Brain microvascular endothelial cell (primary cell): Measurements from ENCODE around the gene TRPV2.
"Not testable (repeated sequence)": the region's sequence is repeated elsewhere in the genome, so short reads cannot be mapped to it uniquely, and the experiment has no call there.

Experiments
- DNase-seq: peaks from one replicate; pipeline ENCODE4 v3.0.0-alpha.2; 2020
- H3K27ac ChIP-seq: fragments of 250-450 bp; sonication (Bioruptor Pico); 2 replicates; pipeline ENCODE4 v1.5.1; 2020; ENCODE audit warnings: mild to moderate bottlenecking, moderate library complexity
- H3K27me3 ChIP-seq: fragments of 250-450 bp; sonication (Bioruptor Pico); replicated peaks from 2 replicates; pipeline ENCODE4 v1.5.1; 2020; ENCODE audit warnings: mild to moderate bottlenecking
- H3K36me3 ChIP-seq: fragments of 250-450 bp; sonication (Bioruptor Pico); replicated peaks from 2 replicates; pipeline ENCODE4 v1.5.1; 2020; ENCODE audit warnings: mild to moderate bottlenecking
- H3K4me3 ChIP-seq: 2 replicates; pipeline ENCODE4 v1.5.1; 2011; ENCODE audit warnings: low read depth, mild to moderate bottlenecking, control low read depth, low read length, moderate library complexity
- in situ Hi-C: cut with HindIII; loops from 2 replicates; pipeline ENCODE4 v1.10.0; 2017; ENCODE audit warnings: low sequenced_read_pairs, low pct_ligation_motif_present
- TF ChIP-seq, protein P1 (sequence below): IDR thresholded peaks from 2 replicates; pipeline ENCODE4 v1.5.1; 2011; ENCODE audit warnings: low read depth, mild to moderate bottlenecking, moderate library complexity, low read length, control low read depth, inconsistent platforms; ENCODE audit errors: missing control alignments

The TRPV2 gene

DNA sequence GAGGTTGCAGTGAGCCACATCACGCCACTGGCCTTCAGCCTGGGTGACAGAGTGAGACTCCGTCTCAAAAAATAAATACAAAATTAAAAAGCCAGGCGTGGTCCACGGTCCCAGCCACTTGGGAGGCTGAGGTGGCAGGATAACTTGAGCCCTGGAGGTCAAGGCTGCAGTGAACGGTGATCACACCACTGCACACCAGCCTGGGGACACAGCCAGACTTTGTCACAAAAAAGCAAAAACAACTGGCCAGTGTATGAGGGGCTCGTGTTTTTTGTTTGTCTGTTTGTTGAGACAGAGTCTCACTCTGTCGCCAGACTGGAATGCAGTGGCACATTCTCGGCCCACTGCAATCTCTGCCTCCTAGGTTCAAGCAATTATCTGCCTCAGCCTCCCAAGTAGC, 35.7 kb upstream of the TRPV2 start:
- H3K27ac ChIP-seq = no peak overlapping the region
- TF ChIP-seq, protein P1, sequence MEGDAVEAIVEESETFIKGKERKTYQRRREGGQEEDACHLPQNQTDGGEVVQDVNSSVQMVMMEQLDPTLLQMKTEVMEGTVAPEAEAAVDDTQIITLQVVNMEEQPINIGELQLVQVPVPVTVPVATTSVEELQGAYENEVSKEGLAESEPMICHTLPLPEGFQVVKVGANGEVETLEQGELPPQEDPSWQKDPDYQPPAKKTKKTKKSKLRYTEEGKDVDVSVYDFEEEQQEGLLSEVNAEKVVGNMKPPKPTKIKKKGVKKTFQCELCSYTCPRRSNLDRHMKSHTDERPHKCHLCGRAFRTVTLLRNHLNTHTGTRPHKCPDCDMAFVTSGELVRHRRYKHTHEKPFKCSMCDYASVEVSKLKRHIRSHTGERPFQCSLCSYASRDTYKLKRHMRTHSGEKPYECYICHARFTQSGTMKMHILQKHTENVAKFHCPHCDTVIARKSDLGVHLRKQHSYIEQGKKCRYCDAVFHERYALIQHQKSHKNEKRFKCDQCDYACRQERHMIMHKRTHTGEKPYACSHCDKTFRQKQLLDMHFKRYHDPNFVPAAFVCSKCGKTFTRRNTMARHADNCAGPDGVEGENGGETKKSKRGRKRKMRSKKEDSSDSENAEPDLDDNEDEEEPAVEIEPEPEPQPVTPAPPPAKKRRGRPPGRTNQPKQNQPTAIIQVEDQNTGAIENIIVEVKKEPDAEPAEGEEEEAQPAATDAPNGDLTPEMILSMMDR = no peak
- H3K4me3 ChIP-seq = no peak overlapping the region
- H3K36me3 ChIP-seq = peaks cover 17% of the 10 kb centered on the region
- no peaks in the 10 kb centered on the region for H3K27me3 ChIP-seq
- no peak for DNase-seq
- in situ Hi-C loops = no loop called here

DNA sequence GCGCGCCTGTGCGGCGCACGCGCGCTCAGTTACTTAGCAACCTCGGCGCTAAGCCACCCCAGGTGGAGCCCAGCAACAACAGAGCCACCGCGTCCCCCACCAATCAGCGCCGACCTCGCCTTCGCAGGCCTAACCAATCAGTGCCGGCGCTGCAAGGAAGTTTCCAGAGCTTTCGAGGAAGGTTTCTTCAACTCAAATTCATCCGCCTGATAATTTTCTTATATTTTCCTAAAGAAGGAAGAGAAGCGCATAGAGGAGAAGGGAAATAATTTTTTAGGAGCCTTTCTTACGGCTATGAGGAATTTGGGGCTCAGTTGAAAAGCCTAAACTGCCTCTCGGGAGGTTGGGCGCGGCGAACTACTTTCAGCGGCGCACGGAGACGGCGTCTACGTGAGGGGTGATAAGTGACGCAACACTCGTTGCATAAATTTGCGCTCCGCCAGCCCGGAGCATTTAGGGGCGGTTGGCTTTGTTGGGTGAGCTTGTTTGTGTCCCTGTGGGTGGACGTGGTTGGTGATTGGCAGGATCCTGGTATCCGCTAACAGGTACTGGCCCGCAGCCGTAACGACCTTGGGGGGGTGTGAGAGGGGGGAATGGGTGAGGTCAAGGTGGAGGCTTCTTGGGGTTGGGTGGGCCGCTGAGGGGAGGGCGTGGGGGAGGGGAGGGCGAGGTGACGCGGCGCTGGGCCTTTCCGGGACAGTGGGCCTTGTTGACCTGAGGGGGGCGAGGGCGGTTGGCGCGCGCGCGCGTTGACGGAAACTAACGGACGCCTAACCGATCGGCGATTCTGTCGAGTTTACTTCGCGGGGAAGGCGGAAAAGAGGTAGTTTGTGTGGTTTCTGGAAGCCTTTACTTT, 34.5 kb upstream of the TRPV2 start, which contains the start of gene UBB:
Gene UBB (plus strand): TSS at position 452 of the 856 bp plus-strand sequence. CDS start 817 bp downstream, outside the sequence.
- in situ Hi-C loops = no loop called here
- peak within 1 kb of the TSS; percentile 89 for H3K4me3 ChIP-seq
- H3K36me3 ChIP-seq = peaks cover 17% of the 10 kb centered on the region
- H3K27me3 ChIP-seq = no peaks in the 10 kb centered on the region
- TF ChIP-seq, protein P1 = peak; percentile 23
- peak; percentile 98 for DNase-seq
- H3K27ac ChIP-seq = peak within 1 kb of the TSS; percentile 99

DNA sequence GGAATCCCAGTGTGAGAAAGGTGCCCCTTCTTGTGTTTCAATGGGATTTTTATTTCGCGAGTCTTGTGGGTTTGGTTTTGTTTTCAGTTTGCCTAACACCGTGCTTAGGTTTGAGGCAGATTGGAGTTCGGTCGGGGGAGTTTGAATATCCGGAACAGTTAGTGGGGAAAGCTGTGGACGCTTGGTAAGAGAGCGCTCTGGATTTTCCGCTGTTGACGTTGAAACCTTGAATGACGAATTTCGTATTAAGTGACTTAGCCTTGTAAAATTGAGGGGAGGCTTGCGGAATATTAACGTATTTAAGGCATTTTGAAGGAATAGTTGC, 33.9 kb upstream of the TRPV2 start:
- DNase-seq = no peak
- H3K27me3 ChIP-seq = no peaks in the 10 kb centered on the region
- in situ Hi-C loops = no loop called here

DNA sequence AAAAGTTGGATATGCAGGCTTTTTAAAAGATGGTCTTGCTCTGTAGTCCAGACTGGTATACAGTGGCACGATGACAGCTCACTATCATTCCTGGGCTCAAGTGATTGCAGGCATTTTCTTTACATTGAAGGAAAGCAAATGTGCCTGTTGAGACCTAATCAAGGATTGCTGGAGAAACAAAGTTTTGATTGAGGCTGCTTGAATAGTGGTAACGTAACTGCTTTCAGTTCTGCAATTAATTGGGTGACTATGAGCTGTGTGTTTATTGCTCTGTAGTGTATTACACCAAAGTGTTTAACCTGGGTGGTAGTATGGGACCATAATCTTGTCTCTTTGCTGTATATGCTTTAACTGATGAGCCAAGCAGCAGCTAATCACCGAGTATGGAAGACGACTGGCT, 32.2 kb upstream of the TRPV2 start:
- Histone ChIP-seq H3K27me3 (no peaks in the 10 kb centered on the region), H3K36me3 (peaks cover 17% of the 10 kb centered on the region), H3K27ac (no peak overlapping the region), H3K4me3 (peak overlapping the region; percentile 17)
- in situ Hi-C loops = no loop called here
- no peak for DNase-seq
- TF ChIP-seq, protein P1 = no peak

More for the DNA sequence above, 33.9 kb upstream of the TRPV2 start:
- Histone ChIP-seq H3K4me3 (peak overlapping the region; percentile 89), H3K27ac (peak overlapping the region; percentile 99), H3K36me3 (peaks cover 17% of the 10 kb centered on the region)
- TF ChIP-seq, protein P1 = no peak

DNA sequence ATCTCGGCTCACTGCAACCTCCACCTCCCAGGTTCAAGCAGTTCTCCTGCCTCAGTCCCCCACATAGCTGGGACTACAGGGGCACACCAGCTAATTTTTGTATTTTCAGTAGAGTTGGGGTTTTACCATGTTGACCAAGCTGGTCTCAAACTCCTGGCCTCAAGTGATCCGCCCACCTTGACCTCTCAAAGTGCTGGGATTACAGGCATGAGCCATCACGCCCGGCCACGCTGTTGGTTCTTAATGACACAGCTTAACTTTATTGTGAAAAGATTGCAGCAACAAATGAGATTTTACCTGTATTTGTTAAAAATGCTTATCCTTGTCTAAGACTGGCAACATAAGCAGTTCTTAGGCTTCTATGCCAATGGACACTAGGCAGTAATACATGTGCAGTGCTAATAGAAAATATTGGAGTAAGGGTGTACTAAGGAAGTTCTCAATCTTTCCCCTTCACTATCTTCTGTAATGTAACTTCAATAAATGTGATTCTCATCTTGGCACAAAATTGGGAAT, 31.5 kb upstream of the TRPV2 start:
- Histone ChIP-seq H3K36me3 (peaks cover 17% of the 10 kb centered on the region), H3K27me3 (no peaks in the 10 kb centered on the region), H3K27ac (no peak overlapping the region), H3K4me3 (no peak overlapping the region)
- in situ Hi-C loops = no loop called here
- DNase-seq = no peak
- TF ChIP-seq, protein P1 = no peak

DNA sequence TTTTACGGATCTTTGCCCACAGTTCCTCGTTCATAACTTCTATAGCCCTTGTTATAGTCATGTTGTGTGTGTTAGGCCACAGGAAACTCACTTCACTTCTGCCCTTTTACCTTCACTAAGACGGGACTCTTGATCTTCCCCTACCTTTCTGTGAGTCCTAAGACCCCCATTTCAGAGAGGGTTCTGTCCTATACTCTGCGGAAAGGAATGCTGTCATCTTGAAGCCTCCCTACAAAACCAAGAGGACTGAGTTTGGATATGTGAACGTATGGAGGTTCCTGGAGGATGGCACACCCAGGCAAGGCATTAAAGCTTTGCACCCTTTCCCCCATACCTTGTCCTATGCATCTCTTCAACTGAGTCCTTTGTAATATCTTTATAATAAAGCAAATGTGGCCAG, 30.8 kb upstream of the TRPV2 start:
- TF ChIP-seq, protein P1 = no peak
- peaks cover 17% of the 10 kb centered on the region for H3K36me3 ChIP-seq
- no peak overlapping the region for H3K27ac ChIP-seq
- H3K4me3 ChIP-seq = no peak overlapping the region
- in situ Hi-C loops = no loop called here
- DNase-seq = no peak
- no peaks in the 10 kb centered on the region for H3K27me3 ChIP-seq

DNA sequence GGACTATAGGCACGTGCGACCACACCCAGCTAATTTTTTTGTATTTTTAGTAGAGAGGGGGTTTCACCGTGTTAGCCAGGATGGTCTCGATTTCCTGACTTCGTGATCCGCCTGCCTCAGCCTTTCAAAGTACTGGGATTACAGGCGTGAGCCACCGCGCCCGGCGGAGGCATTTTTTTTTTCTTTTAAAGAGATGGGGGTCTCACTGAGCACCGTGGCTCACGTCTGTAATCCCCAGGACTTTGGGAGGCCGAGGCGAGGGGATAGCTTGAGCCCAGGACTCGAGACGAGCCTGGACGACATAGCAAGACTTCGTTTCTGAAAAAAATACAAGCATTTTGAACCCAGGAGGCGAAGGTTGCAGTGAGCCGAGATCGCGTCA, 29.3 kb upstream of the TRPV2 start:
- H3K27ac ChIP-seq, H3K27me3 ChIP-seq, H3K4me3 ChIP-seq, in situ Hi-C loops, DNase-seq: not testable (repeated sequence)
- peaks cover 17% of the 10 kb centered on the region for H3K36me3 ChIP-seq
